ENCODE measurements around the gene LTC4S. TPM values are rescaled to one million over a fixed set of nuclear protein-coding genes. Genes with fewer than 3 reads are reported as not detected.

LTC4S gene
- total and polyA plus RNA-seq, 2 experiments from 2014 or later = 5.8 to 10.1 TPM

- no peak for TF ChIP-seq NANOG (IDR thresholded peaks at IDR 0.05; ENCODE audit: borderline replicate concordance)
- TF ChIP-seq, protein P1, sequence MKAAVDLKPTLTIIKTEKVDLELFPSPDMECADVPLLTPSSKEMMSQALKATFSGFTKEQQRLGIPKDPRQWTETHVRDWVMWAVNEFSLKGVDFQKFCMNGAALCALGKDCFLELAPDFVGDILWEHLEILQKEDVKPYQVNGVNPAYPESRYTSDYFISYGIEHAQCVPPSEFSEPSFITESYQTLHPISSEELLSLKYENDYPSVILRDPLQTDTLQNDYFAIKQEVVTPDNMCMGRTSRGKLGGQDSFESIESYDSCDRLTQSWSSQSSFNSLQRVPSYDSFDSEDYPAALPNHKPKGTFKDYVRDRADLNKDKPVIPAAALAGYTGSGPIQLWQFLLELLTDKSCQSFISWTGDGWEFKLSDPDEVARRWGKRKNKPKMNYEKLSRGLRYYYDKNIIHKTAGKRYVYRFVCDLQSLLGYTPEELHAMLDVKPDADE (IDR thresholded peaks at IDR 0.05) = no peak
- TF ChIP-seq, protein P2, sequence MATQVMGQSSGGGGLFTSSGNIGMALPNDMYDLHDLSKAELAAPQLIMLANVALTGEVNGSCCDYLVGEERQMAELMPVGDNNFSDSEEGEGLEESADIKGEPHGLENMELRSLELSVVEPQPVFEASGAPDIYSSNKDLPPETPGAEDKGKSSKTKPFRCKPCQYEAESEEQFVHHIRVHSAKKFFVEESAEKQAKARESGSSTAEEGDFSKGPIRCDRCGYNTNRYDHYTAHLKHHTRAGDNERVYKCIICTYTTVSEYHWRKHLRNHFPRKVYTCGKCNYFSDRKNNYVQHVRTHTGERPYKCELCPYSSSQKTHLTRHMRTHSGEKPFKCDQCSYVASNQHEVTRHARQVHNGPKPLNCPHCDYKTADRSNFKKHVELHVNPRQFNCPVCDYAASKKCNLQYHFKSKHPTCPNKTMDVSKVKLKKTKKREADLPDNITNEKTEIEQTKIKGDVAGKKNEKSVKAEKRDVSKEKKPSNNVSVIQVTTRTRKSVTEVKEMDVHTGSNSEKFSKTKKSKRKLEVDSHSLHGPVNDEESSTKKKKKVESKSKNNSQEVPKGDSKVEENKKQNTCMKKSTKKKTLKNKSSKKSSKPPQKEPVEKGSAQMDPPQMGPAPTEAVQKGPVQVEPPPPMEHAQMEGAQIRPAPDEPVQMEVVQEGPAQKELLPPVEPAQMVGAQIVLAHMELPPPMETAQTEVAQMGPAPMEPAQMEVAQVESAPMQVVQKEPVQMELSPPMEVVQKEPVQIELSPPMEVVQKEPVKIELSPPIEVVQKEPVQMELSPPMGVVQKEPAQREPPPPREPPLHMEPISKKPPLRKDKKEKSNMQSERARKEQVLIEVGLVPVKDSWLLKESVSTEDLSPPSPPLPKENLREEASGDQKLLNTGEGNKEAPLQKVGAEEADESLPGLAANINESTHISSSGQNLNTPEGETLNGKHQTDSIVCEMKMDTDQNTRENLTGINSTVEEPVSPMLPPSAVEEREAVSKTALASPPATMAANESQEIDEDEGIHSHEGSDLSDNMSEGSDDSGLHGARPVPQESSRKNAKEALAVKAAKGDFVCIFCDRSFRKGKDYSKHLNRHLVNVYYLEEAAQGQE (IDR thresholded peaks at IDR 0.05; ENCODE audit: unreplicated experiment) = no peak
Observed at GRCh38 chr5:179764056-179764455, 29.7 kb upstream of the LTC4S start (continued).

DNA sequence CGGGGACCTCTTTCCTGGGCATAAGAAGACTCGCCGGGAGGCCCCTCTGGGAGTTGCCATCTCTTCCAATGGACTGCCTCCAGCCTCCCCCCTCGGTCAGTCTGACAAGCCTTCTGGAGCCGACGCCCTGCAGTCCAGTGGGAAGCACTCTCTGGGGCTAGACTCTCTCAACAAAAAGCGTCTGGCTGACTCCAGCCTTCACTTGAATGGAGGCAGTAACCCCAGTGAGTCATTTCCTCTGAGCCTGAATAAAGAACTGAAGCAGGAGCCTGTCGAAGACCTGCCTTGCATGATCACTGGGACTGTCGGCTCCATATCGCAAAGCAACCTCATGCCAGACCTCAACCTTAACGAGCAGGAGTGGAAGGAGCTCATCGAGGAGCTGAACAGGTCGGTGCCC, 28.4 kb upstream of the LTC4S start:
- H3K4me1 ChIP-seq (ENCODE audit: insufficient read depth) = peaks cover 13% of the 10 kb centered on the region; the same call in 1 of the 2 replicates
- H3K27me3 Mint-ChIP-seq (ENCODE audit: insufficient read depth, low read depth, poor library complexity) = peaks cover 3% of the 10 kb centered on the region
- no peak overlapping the region for H2AFZ ChIP-seq
- peaks cover 36% of the 10 kb centered on the region for H4K20me1 ChIP-seq (replicated peaks; ENCODE audit: insufficient read depth)
- no peaks in the 10 kb centered on the region for H3K9me3 Mint-ChIP-seq
- H3K4me2 ChIP-seq = no peak overlapping the region
- H3K27me3 ChIP-seq (ENCODE audit: insufficient read depth) = no peaks in the 10 kb centered on the region
- no peak overlapping the region for H3K4me3 Mint-ChIP-seq
- no peak for ATAC-seq
- H3K4me3 ChIP-seq = no peak overlapping the region
- peaks cover 47% of the 10 kb centered on the region for H3K36me3 Mint-ChIP-seq (ENCODE audit: low read depth)
- H3K36me3 ChIP-seq (ENCODE audit: insufficient read depth) = peaks cover 30% of the 10 kb centered on the region
- H3F3A ChIP-seq (replicated peaks; ENCODE audit: low read depth) = peaks cover 32% of the 10 kb centered on the region; the same call in 1 of the 2 replicates
- peaks cover 62% of the 10 kb centered on the region for H3K79me2 ChIP-seq (replicated peaks; ENCODE audit: insufficient read depth)
- no peak for DNase-seq (ENCODE audit: low spot score)
- H3K9me2 ChIP-seq (ENCODE audit: insufficient read depth) = no peaks in the 10 kb centered on the region
- TF ChIP-seq ZNF331 (CRISPR knock-in tag; IDR thresholded peaks at IDR 0.05; ENCODE audit: low read depth) (no peak), JUNB (IDR thresholded peaks at IDR 0.05; ENCODE audit: unreplicated experiment) (no peak), POLR2AphosphoS5 (IDR thresholded peaks at IDR 0.05; ENCODE audit: low read depth) (no peak), ZNF114 (CRISPR knock-in tag; IDR thresholded peaks at IDR 0.05) (no peak), STAT1 (IDR thresholded peaks at IDR 0.05; ENCODE audit: unreplicated experiment) (no peak), CREB1 (CRISPR knock-in tag; IDR thresholded peaks at IDR 0.05; ENCODE audit: low read depth) (no peak), EZH2 (IDR thresholded peaks at IDR 0.05; ENCODE audit: low read depth, unreplicated experiment) (no peak), EZH2phosphoT487 (IDR thresholded peaks at IDR 0.05; ENCODE audit: unreplicated experiment) (no peak), NANOG (IDR thresholded peaks at IDR 0.05; ENCODE audit: borderline replicate concordance) (no peak)
- TF ChIP-seq, protein P3, sequence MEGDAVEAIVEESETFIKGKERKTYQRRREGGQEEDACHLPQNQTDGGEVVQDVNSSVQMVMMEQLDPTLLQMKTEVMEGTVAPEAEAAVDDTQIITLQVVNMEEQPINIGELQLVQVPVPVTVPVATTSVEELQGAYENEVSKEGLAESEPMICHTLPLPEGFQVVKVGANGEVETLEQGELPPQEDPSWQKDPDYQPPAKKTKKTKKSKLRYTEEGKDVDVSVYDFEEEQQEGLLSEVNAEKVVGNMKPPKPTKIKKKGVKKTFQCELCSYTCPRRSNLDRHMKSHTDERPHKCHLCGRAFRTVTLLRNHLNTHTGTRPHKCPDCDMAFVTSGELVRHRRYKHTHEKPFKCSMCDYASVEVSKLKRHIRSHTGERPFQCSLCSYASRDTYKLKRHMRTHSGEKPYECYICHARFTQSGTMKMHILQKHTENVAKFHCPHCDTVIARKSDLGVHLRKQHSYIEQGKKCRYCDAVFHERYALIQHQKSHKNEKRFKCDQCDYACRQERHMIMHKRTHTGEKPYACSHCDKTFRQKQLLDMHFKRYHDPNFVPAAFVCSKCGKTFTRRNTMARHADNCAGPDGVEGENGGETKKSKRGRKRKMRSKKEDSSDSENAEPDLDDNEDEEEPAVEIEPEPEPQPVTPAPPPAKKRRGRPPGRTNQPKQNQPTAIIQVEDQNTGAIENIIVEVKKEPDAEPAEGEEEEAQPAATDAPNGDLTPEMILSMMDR (conservative IDR thresholded peaks at IDR 0.05; ENCODE audit: low read depth in 2 of 2) = no peak
- TF ChIP-seq, protein P1 (IDR thresholded peaks at IDR 0.05) = no peak
- TF ChIP-seq, protein P2 (IDR thresholded peaks at IDR 0.05; ENCODE audit: unreplicated experiment) = no peak
- peaks cover 33% of the 10 kb centered on the region for H3K4me1 Mint-ChIP-seq
- no peak overlapping the region for H3K27ac Mint-ChIP-seq
- H3K27ac ChIP-seq (ENCODE audit: low read depth) = no peak overlapping the region
